Transverse colon (tissue), 4 donors: ENCODE measurements around the gene EFNA4. TPM values are rescaled to one million over a fixed set of nuclear protein-coding genes. Genes with fewer than 3 reads are reported as not detected.

Experiments used
- DNase-seq: peaks from one replicate; pipeline ENCODE4 v3.0.0-alpha.2; 2019
- H3K27ac ChIP-seq, 4 donors: fragments of 200-600 bp; sonication (generic); 2 replicates each; pipeline ENCODE4 v1.5.1; 2016 to 2018; ENCODE audit warnings: inconsistent platforms in 4 of 4
- H3K27me3 ChIP-seq: fragments of 200-600 bp; sonication (generic); 2 replicates; pipeline ENCODE4 v1.5.1; 2017; ENCODE audit warnings: inconsistent platforms
- H3K36me3 ChIP-seq, 4 donors: fragments of 200-600 bp; sonication (generic); 2 replicates each; pipeline ENCODE4 v1.5.1; 2017 to 2019; ENCODE audit warnings: inconsistent platforms in 4 of 4
- H3K4me1 ChIP-seq, 4 donors: fragments of 200-600 bp; sonication (generic); 2 replicates each; pipeline ENCODE4 v1.5.1; 2017 to 2020; ENCODE audit warnings: inconsistent platforms in 4 of 4
- H3K4me3 ChIP-seq, 4 donors: fragments of 200-600 bp; sonication (generic); 1 replicate in 1 of 4; 2 replicates in 3 of 4; pipeline versions ENCODE4 v1.5.1 to v1.6.1; 2017 to 2019; ENCODE audit warnings: inconsistent platforms in 4 of 4
- H3K9me3 ChIP-seq, 2 donors: fragments of 200-600 bp; sonication (generic); 2 replicates each; pipeline ENCODE4 v1.5.1; 2017 to 2019; ENCODE audit warnings: inconsistent platforms in 2 of 2
- EP300 ChIP-seq: sonication (generic); formaldehyde crosslinking; IDR thresholded peaks from one replicate; pipeline ENCODE4 v1.6.1; 2017; ENCODE audit warnings: antibody characterized with exemption, low read depth
- POLR2A ChIP-seq: fragments of 450-650 bp; IDR thresholded peaks from one replicate; pipeline ENCODE4 v1.6.1; 2016; ENCODE audit warnings: antibody characterized with exemption, mild to moderate bottlenecking, moderate library complexity
- POLR2AphosphoS5 ChIP-seq, 3 donors: sonication (generic); formaldehyde crosslinking; IDR thresholded peaks; one replicate each; pipeline ENCODE4 v1.6.1; 2016; ENCODE audit warnings: antibody characterized with exemption in 3 of 3
- WGBS, 2 donors: methylation state at CpG; one replicate each; pipeline ENCODE4 v1.1.5; 2018; ENCODE audit warnings: low coverage in 1 of 2; 5-methylcytosine and 5-hydroxymethylcytosine counted together
- in situ Hi-C, 4 donors: fragments of 200-750 bp; cut with MboI; loops; one replicate each; pipeline versions ENCODE4 v1.15.0 to v1.15.1; 2017; ENCODE audit warnings: low sequenced_read_pairs in 3 of 4, low pct_ligation_motif_present in 1 of 4, low pct_unique_long_range_greater_than_20kb in 1 of 4
- intact Hi-C: fragments of 100-400 bp; cut with DNase I; formaldehyde crosslinking; loops from one replicate; pipeline ENCODE4 v1.15.1; 2023; ENCODE audit warnings: low total_unique reads
- total RNA-seq, 4 donors: library from RNA; depleted of rRNA; stranded (reverse); fragments of >200 nt; gene quantifications; one replicate each; pipeline ENCODE4 v1.1.0, GENCODE V29; 2016
- TF ChIP-seq, protein P1 (sequence below), 5 experiments: fragments of 200-600 bp in 3 of 5; fragments of 450-650 bp in 2 of 5; sonication (generic) in 3 of 5; IDR thresholded peaks; 1 replicate in 2 of 5; 2 replicates in 3 of 5; pipeline ENCODE4 v1.5.1; 2016 to 2017; ENCODE audit warnings: antibody characterized with exemption in 5 of 5, inconsistent platforms in 3 of 5, mild to moderate bottlenecking in 2 of 5, moderate library complexity in 1 of 5

The EFNA4 gene
- total RNA-seq, 4 donors from 2014 or later: 18.3 to 57.2 (median 37.2) TPM

GRCh38 chr1:155084722-155085503 is 21.4 kb downstream of the EFNA4 start:
- intact Hi-C loops: loop anchor here (1.0 to 10.0 kb wide), 2 partner anchors 22 to 600 kb away; partner anchors contain the start of gene EFNA4
- H3K4me1 ChIP-seq: peaks cover 42 to 60% (median 57%) of the 10 kb centered on the region in 4 donors

DNA sequence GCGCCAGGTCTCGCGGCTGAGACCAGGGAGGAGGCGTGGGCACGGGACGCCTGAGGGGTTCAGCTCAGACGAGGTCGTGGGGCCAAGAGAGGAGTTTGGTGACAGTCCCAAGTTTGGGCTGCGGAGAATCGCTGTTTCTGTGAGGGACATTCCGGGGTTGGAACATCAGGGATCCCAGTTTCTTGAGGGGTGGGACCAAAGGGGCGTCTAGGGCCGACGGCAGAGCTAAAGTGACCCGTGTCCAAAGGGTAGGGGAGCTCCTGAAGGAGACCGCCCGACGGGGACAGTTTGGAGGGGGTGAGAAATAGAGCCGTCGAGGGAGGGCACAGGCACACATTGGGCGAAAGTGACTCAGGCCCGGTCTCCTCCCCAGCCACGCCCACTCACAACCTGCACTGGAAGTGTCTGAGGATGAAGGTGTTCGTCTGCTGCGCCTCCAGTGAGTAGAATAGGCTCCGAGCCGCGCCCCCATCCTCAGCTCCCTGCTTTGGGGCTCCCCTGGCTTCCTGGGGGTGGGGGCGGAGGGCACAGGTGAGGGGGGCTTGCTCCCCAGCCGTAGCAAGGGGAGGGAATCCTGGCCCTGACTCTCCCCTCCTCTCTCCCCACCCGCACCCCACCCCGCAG is 22.1 kb downstream of the EFNA4 start:
- peak; percentile 86 for DNase-seq
- H3K4me1 ChIP-seq: peaks cover 35 to 53% (median 50%) of the 10 kb centered on the region in 4 donors
- H3K4me3 ChIP-seq: peak overlapping the region; percentile 45 to 78 (median 53)
- H3K27ac ChIP-seq: peak overlapping the region; percentile 90 to 94 (median 92)
- peaks cover 36% of the 10 kb centered on the region for H3K27me3 ChIP-seq
- no peaks in the 10 kb centered on the region for H3K36me3 ChIP-seq
- in situ Hi-C loops: no loop called here
- intact Hi-C loops: loop anchor here (10.0 kb wide), 1 partner anchor 601 kb away; no protein-coding TSS in a partner anchor
- H3K9me3 ChIP-seq: no peaks in the 10 kb centered on the region
- no peak for TF ChIP-seq EP300
- TF ChIP-seq POLR2A: no peak
- no peak for TF ChIP-seq POLR2AphosphoS5 (IDR thresholded peaks at IDR 0.05)
- TF ChIP-seq, protein P1, sequence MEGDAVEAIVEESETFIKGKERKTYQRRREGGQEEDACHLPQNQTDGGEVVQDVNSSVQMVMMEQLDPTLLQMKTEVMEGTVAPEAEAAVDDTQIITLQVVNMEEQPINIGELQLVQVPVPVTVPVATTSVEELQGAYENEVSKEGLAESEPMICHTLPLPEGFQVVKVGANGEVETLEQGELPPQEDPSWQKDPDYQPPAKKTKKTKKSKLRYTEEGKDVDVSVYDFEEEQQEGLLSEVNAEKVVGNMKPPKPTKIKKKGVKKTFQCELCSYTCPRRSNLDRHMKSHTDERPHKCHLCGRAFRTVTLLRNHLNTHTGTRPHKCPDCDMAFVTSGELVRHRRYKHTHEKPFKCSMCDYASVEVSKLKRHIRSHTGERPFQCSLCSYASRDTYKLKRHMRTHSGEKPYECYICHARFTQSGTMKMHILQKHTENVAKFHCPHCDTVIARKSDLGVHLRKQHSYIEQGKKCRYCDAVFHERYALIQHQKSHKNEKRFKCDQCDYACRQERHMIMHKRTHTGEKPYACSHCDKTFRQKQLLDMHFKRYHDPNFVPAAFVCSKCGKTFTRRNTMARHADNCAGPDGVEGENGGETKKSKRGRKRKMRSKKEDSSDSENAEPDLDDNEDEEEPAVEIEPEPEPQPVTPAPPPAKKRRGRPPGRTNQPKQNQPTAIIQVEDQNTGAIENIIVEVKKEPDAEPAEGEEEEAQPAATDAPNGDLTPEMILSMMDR (IDR thresholded peaks at IDR 0.05): no peak
- WGBS, 2 donors: 0 to 3% methylated on average over 4 to 29 of the region's 32 CpGs

More at GRCh38 chr1:155084722-155085503, 21.4 kb downstream of the EFNA4 start:
- WGBS, 2 donors: 0% methylated on average over 11 to 32 of the region's 67 CpGs
- H3K36me3 ChIP-seq: no peaks in the 10 kb centered on the region
- peak overlapping the region; percentile 90 to 94 (median 92) for H3K27ac ChIP-seq
- H3K4me3 ChIP-seq: peak overlapping the region; percentile 45 to 78 (median 53)
- no peaks in the 10 kb centered on the region for H3K9me3 ChIP-seq
- in situ Hi-C loops: no loop called here
- peak; percentile 94 for DNase-seq
- TF ChIP-seq POLR2AphosphoS5 (IDR thresholded peaks at IDR 0.05) (peak; percentile 52 to 83 (median 67)), POLR2A (peak; percentile 83), EP300 (peak; percentile 23)
- TF ChIP-seq, protein P1 (IDR thresholded peaks at IDR 0.05): peak; percentile 91 to 99 (median 94)
- peaks cover 43% of the 10 kb centered on the region for H3K27me3 ChIP-seq

GRCh38 chr1:155086128-155086741 is 22.7 kb downstream of the EFNA4 start:
- peak overlapping the region in 2 of 4 donors; percentile 58 to 78 for H3K4me3 ChIP-seq
- in situ Hi-C loops: no loop called here
- peak overlapping the region; percentile 90 to 94 (median 92) for H3K27ac ChIP-seq
- peaks cover 30% of the 10 kb centered on the region for H3K27me3 ChIP-seq
- H3K4me1 ChIP-seq: peaks cover 31 to 49% (median 45%) of the 10 kb centered on the region in 4 donors
- 0 to 15% methylated on average over 1 to 22 of the region's 24 CpGs for WGBS, 2 donors
- intact Hi-C loops: loop anchor here (10.0 kb wide), 1 partner anchor 601 kb away; no protein-coding TSS in a partner anchor
- H3K36me3 ChIP-seq: no peaks in the 10 kb centered on the region
- TF ChIP-seq POLR2A (no peak), POLR2AphosphoS5 (IDR thresholded peaks at IDR 0.05) (no peak), EP300 (no peak)
- TF ChIP-seq, protein P1 (IDR thresholded peaks at IDR 0.05): peak; percentile 96 to 100 (median 100)
- DNase-seq: peak; percentile 80
- H3K9me3 ChIP-seq: no peaks in the 10 kb centered on the region
